Epithelial cell of proximal tubule (primary cell): Measurements from ENCODE around the gene EPN3. TPM values are rescaled to one million over a fixed set of nuclear protein-coding genes. Genes with fewer than 3 reads are reported as not detected.

ENCODE experiments used
- DNase-seq: peaks from one replicate; pipeline ENCODE4 v3.0.0-alpha.2; 2011; ENCODE audit warnings: low read depth
- H3K4me3 ChIP-seq: 2 replicates; pipeline ENCODE4 v1.5.1; 2011; ENCODE audit warnings: low read depth, mild to moderate bottlenecking, low read length
- total RNA-seq: library from RNA; depleted of rRNA; stranded (reverse); fragments of >200 nt; gene quantifications from 2 replicates; pipeline ENCODE4 v1.2.3, GENCODE V29; 2015
- TF ChIP-seq, protein P1 (sequence below): conservative IDR thresholded peaks from 2 replicates; pipeline ENCODE4 v1.5.1; 2012; ENCODE audit warnings: low read depth, mild to moderate bottlenecking, low read length

The EPN3 gene
- total RNA-seq, 1 donor from 2014 or later: 2.8 TPM

GRCh38 chr17:50585346-50585745 is 52.8 kb downstream of the EPN3 start:
- no peak overlapping the region for H3K4me3 ChIP-seq
- TF ChIP-seq, protein P1, sequence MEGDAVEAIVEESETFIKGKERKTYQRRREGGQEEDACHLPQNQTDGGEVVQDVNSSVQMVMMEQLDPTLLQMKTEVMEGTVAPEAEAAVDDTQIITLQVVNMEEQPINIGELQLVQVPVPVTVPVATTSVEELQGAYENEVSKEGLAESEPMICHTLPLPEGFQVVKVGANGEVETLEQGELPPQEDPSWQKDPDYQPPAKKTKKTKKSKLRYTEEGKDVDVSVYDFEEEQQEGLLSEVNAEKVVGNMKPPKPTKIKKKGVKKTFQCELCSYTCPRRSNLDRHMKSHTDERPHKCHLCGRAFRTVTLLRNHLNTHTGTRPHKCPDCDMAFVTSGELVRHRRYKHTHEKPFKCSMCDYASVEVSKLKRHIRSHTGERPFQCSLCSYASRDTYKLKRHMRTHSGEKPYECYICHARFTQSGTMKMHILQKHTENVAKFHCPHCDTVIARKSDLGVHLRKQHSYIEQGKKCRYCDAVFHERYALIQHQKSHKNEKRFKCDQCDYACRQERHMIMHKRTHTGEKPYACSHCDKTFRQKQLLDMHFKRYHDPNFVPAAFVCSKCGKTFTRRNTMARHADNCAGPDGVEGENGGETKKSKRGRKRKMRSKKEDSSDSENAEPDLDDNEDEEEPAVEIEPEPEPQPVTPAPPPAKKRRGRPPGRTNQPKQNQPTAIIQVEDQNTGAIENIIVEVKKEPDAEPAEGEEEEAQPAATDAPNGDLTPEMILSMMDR: no peak
- DNase-seq: no peak

GRCh38 chr17:50585891-50586290 is 53.4 kb downstream of the EPN3 start:
- H3K4me3 ChIP-seq: no peak overlapping the region
- DNase-seq: no peak
- TF ChIP-seq, protein P1: no peak

DNA sequence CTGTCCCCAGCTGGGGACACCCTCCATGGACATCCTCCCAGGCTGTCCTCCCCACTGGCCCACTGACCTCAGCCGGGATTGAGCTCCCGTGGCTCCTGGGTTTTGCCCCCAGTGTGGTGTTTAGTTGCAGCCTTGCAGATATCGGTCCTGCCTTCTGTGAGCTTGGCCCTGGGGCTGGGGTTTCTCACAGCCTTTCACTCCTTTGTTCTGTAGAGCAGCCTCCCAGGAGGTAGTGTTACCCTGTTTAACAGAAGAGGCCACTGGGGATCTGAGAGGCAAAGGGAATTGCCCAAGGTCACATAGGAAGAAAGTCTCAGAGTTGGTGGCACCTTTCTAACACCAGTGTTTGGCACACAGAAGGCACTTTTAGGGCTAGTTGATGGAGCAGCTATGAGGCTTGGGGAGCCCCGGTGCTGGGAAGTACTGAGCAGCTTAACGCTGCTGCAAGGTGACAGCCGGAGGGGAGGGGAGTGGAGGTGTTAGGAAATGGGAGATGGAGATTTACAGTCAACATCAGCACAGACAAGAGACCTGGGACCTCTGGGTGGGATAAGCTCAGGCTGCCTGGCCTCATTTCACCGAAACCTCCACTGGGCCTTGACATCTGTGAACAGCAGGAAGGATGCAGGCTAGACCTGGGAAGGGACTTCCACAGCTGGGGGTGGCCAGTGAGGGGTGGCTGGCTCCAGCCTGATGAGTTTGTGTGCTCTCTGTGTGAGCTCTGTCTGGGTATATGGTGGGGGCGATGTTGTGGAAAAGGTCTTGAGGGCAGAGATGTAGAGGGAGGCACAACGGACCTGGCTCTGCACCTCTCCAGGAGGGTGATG is 54.1 kb downstream of the EPN3 start:
- no peak for DNase-seq
- H3K4me3 ChIP-seq: no peak overlapping the region
- TF ChIP-seq, protein P1: no peak

DNA sequence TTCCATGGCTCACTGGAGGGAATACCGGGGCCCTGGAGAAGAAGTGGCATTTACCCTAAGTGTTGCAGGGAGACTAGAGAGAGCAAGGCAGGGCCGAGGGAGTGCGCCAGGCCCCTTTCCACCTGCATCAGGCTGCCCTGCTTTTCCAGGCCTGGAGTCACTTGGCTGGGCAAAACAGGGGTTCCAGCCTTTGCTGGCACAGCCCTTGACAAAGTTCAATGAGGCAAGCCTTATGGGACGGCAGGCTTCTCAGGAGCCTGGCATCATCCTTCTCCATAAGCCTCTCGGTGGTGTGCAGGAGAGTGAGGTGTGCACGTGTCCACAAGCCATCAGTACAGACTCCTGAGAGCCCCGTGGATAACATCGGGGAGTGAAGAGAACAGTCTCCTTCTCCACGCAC is 55.0 kb downstream of the EPN3 start:
- TF ChIP-seq, protein P1: no peak
- H3K4me3 ChIP-seq: no peak overlapping the region
- no peak for DNase-seq

DNA sequence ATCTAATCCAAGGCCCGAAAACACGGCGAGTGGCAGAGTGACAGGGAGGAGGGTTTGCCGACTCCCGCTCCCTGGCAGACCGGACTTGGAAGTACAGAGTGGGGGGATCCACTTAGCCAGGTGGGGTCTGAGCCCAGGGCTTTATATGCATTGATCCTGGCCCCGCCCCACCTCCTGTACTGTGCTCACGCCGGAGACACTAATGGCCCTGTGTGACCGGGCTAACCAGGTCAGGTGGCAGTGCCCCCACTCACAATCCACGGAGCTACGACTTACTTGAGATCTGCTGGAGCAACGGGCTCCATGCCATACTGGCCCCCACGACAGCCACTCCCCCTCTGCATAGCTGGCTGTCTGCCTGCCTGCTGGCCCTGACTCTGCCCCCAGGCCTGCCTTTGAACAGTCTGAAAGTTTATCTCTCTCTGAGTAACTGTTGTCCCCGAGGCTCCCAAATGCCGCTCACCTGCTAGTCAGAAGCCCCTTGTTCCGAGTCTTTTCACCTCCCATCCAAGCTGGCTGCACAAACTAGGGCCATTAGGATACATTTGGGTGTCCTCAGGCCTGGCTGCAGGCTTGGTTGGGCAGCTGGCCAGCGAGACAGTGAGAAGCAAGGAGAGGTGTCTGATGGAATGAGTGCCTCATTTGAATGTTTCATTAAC is 56.0 kb downstream of the EPN3 start:
- DNase-seq: no peak
- H3K4me3 ChIP-seq: no peak overlapping the region
- TF ChIP-seq, protein P1: no peak

DNA sequence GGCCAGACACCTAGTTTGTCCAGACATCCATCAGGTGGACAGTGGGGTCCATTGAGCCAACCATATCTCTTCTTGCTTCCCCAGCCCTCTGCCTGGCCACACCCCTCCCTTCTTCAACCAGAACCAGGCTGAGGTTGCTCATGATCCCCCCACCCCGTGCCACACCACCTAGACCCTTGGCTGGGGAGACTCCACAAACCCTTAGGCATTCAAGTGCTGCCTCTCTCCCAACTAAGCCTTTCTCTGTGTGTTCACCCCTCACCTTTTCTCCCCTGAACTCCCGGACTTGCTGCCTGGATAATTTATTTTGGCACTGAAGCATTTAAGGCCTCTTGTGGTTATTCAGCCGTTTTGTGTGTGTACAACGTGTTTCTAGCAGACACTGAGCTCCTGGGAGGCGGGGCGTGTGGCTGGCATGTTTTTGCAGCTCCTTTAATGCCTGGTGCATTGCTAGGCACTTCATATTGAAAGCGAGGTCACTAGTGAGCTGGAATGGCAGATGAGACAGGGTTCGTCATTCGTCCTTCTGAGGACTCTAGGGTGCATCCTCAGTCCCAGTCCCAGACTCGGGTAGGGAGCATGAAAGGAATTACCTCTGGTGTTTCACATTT is 56.7 kb downstream of the EPN3 start:
- H3K4me3 ChIP-seq: no peak overlapping the region
- peak; percentile 31 for DNase-seq
- TF ChIP-seq, protein P1: no peak
